Measurements from ENCODE around the gene CLASP1. TPM values are rescaled to one million over a fixed set of nuclear protein-coding genes. Genes with fewer than 3 reads are reported as not detected.

CLASP1 gene
- total and polyA plus RNA-seq, 12 donors = 10.1 to 90.6 (median 71.7) TPM

- Histone ChIP-seq H3K36me3 (peaks cover 0 to 59% (median 21%) of the 10 kb centered on the region in 9 donors), H3K4me1 (peaks cover 0 to 35% (median 17%) of the 10 kb centered on the region in 9 donors), H3K9me3 (peaks cover 0 to 8% (median 0%) of the 10 kb centered on the region in 11 donors), H3K27me3 (no peaks in the 10 kb centered on the region), H3K27ac (no peak overlapping the region), H3K4me3 (no peak overlapping the region)
- DNase-seq (no peak), ATAC-seq (no peak)
- 96 to 98% methylated on average over 3 of the region's 3 CpGs for WGBS, 2 donors
- TF ChIP-seq, protein P1, sequence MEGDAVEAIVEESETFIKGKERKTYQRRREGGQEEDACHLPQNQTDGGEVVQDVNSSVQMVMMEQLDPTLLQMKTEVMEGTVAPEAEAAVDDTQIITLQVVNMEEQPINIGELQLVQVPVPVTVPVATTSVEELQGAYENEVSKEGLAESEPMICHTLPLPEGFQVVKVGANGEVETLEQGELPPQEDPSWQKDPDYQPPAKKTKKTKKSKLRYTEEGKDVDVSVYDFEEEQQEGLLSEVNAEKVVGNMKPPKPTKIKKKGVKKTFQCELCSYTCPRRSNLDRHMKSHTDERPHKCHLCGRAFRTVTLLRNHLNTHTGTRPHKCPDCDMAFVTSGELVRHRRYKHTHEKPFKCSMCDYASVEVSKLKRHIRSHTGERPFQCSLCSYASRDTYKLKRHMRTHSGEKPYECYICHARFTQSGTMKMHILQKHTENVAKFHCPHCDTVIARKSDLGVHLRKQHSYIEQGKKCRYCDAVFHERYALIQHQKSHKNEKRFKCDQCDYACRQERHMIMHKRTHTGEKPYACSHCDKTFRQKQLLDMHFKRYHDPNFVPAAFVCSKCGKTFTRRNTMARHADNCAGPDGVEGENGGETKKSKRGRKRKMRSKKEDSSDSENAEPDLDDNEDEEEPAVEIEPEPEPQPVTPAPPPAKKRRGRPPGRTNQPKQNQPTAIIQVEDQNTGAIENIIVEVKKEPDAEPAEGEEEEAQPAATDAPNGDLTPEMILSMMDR (IDR thresholded peaks at IDR 0.05) = no peak
- intact Hi-C loops (cut with DNase I) = loop anchor here in 1 of 10 donors (10.0 kb wide), 1 partner anchor 98 kb away; no protein-coding TSS in a partner anchor
Observed at GRCh38 chr2:121502781-121503180, 146.5 kb downstream of the CLASP1 start.

DNA sequence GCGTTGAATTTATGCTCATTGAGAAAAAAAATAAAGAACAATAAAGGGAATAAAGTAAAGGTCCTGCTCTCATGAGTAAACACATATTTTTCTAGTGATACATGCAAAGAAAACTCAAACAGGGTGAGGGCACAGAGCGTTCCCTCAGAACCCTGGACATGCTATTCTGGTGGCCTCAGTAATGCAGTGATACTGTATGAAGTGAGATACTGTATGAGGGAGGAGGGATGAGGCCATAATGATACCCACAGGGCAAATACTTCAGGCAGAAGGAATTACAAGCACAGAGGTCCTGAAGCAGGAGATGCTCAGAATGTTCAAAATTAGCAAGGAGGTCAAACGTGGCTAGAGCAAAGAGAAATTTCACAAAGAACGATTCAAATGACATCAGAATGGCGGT, 147.0 kb downstream of the CLASP1 start:
- Histone ChIP-seq H3K27ac (no peak overlapping the region), H3K4me3 (no peak overlapping the region), H3K36me3 (peaks cover 0 to 64% (median 21%) of the 10 kb centered on the region in 9 donors), H3K27me3 (no peaks in the 10 kb centered on the region), H3K9me3 (peaks cover 0 to 8% (median 0%) of the 10 kb centered on the region in 11 donors), H3K4me1 (peaks cover 0 to 35% (median 17%) of the 10 kb centered on the region in 9 donors)
- ATAC-seq = no peak
- 86 to 92% methylated on average over 5 of the region's 5 CpGs for WGBS, 2 donors
- no peak for DNase-seq
- intact Hi-C loops (cut with DNase I) = loop anchor here in 1 of 10 donors (10.0 kb wide), 1 partner anchor 97 kb away; no protein-coding TSS in a partner anchor
- TF ChIP-seq, protein P1 (IDR thresholded peaks at IDR 0.05) = no peak

DNA sequence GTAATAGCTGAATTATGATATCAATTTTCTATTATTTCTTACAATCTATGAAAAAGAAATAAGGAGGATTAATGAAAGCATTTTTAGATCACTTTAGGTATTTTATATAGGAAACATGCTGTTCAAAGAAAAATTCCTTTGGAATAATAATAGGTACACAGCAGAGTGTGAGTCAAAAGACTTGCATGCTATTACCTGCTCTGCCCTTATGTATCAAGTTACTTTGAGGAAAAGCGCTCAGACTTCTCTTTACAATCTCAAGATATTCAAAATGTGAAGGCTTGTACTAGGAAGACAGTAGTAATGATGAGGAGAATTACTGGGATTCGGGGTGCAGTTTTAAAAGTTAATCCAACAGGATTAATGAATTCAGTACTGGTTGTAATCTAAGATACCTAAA, 147.7 kb downstream of the CLASP1 start:
- Histone ChIP-seq H3K27ac (no peak overlapping the region), H3K4me1 (peaks cover 0 to 32% (median 17%) of the 10 kb centered on the region in 9 donors), H3K4me3 (no peak overlapping the region), H3K9me3 (peaks cover 0 to 8% (median 0%) of the 10 kb centered on the region in 11 donors), H3K36me3 (peaks cover 0 to 71% (median 21%) of the 10 kb centered on the region in 9 donors), H3K27me3 (no peaks in the 10 kb centered on the region)
- ATAC-seq (no peak), DNase-seq (no peak)
- intact Hi-C loops (cut with DNase I) = loop anchor here in 1 of 10 donors (10.0 kb wide), 1 partner anchor 97 kb away; no protein-coding TSS in a partner anchor
- TF ChIP-seq, protein P1 (IDR thresholded peaks at IDR 0.05) = no peak
- WGBS, 2 donors = 98 to 100% methylated on average over 2 of the region's 2 CpGs

GRCh38 chr2:121501031-121501430, 148.2 kb downstream of the CLASP1 start:
- DNase-seq (no peak), ATAC-seq (no peak)
- intact Hi-C loops (cut with DNase I) = loop anchor here in 1 of 10 donors (10.0 kb wide), 1 partner anchor 96 kb away; no protein-coding TSS in a partner anchor
- TF ChIP-seq, protein P1 (IDR thresholded peaks at IDR 0.05) = no peak
- Histone ChIP-seq H3K4me1 (peaks cover 0 to 27% (median 13%) of the 10 kb centered on the region in 9 donors), H3K4me3 (no peak overlapping the region), H3K9me3 (peaks cover 0 to 8% (median 0%) of the 10 kb centered on the region in 11 donors), H3K27me3 (no peaks in the 10 kb centered on the region), H3K36me3 (peaks cover 0 to 75% (median 21%) of the 10 kb centered on the region in 9 donors), H3K27ac (no peak overlapping the region)
- WGBS, 2 donors = 74 to 90% methylated on average over 1 of the region's 1 CpG
